GM23338 (cell line): ENCODE measurements around the gene FAM177A1.

Source experiments
- CREB1 ChIP-seq: fragments of 250-450 bp; sonication (Bioruptor Pico); IDR thresholded peaks from 2 replicates; pipeline ENCODE4 v1.5.0; 2020; ENCODE audit warnings: low read depth, mild to moderate bottlenecking, moderate library complexity
- CTCF ChIP-seq, 2 experiments: fragments of 200-600 bp in 1 of 2; sonication (generic) in 1 of 2; conservative IDR thresholded peaks; 2 replicates each; pipeline versions ENCODE4 v1.5.1 to v1.6.1; 2016 to 2017; ENCODE audit warnings: antibody characterized with exemption in 2 of 2, low read depth in 2 of 2, mild to moderate bottlenecking in 2 of 2, moderate library complexity in 1 of 2
- ETS1 ChIP-seq: IDR thresholded peaks from 2 replicates; pipeline ENCODE4 v1.6.1; 2016; ENCODE audit warnings: antibody characterized with exemption
- EZH2 ChIP-seq: fragments of 200-600 bp; sonication (generic); IDR thresholded peaks from one replicate; pipeline ENCODE4 v1.8.0; 2017; ENCODE audit warnings: antibody characterized with exemption, mild to moderate bottlenecking, low read depth; ENCODE audit not compliant: unreplicated experiment
- EZH2phosphoT487 ChIP-seq: fragments of 200-600 bp; sonication (generic); IDR thresholded peaks from one replicate; pipeline ENCODE4 v1.8.1; 2018; ENCODE audit warnings: antibody characterized with exemption; ENCODE audit not compliant: unreplicated experiment
- JUNB ChIP-seq: IDR thresholded peaks from one replicate; pipeline ENCODE4 v1.6.1; 2016; ENCODE audit warnings: antibody characterized with exemption; ENCODE audit not compliant: unreplicated experiment
- NANOG ChIP-seq: IDR thresholded peaks from 2 replicates; pipeline ENCODE4 v1.6.1; 2016; ENCODE audit warnings: antibody characterized with exemption, borderline replicate concordance
- POLR2AphosphoS5 ChIP-seq: IDR thresholded peaks from 2 replicates; pipeline ENCODE4 v1.6.1; 2016; ENCODE audit warnings: antibody characterized with exemption, low read depth
- REST ChIP-seq: IDR thresholded peaks from one replicate; pipeline ENCODE4 v1.6.1; 2018; ENCODE audit warnings: antibody characterized with exemption; ENCODE audit not compliant: unreplicated experiment
- STAT1 ChIP-seq: IDR thresholded peaks from one replicate; pipeline ENCODE4 v1.6.1; 2016; ENCODE audit warnings: antibody characterized with exemption; ENCODE audit not compliant: unreplicated experiment
- ZNF114 ChIP-seq: fragments of 250-450 bp; sonication (Bioruptor Pico); IDR thresholded peaks from 2 replicates; pipeline ENCODE4 v1.5.0; 2020; ENCODE audit warnings: mild to moderate bottlenecking, moderate library complexity
- ZNF331 ChIP-seq: fragments of 250-450 bp; sonication (Bioruptor Pico); IDR thresholded peaks from 2 replicates; pipeline ENCODE4 v1.5.0; 2020; ENCODE audit warnings: low read depth, mild to moderate bottlenecking, moderate library complexity

- TF ChIP-seq EZH2 (no peak), CTCF (conservative IDR thresholded peaks at IDR 0.05; ENCODE audit: low read depth in 2 of 2) (no peak), ZNF331 (no peak), ZNF114 (CRISPR knock-in tag) (no peak), POLR2AphosphoS5 (no peak), EZH2phosphoT487 (no peak), JUNB (no peak), REST (no peak), ETS1 (no peak), STAT1 (no peak), CREB1 (CRISPR knock-in tag) (no peak), NANOG (no peak)
These were observed 27.4 kb downstream of the FAM177A1 start for GRCh38 chr14:35073486-35073885.
